ELF-1 (cell line): Measurements from ENCODE around the gene IQCE.

Source experiments
- DNase-seq: peaks from one replicate; pipeline ENCODE4 v3.0.0-alpha.2; 2016; ENCODE audit warnings: low read depth, low spot score

Gene IQCE

DNA sequence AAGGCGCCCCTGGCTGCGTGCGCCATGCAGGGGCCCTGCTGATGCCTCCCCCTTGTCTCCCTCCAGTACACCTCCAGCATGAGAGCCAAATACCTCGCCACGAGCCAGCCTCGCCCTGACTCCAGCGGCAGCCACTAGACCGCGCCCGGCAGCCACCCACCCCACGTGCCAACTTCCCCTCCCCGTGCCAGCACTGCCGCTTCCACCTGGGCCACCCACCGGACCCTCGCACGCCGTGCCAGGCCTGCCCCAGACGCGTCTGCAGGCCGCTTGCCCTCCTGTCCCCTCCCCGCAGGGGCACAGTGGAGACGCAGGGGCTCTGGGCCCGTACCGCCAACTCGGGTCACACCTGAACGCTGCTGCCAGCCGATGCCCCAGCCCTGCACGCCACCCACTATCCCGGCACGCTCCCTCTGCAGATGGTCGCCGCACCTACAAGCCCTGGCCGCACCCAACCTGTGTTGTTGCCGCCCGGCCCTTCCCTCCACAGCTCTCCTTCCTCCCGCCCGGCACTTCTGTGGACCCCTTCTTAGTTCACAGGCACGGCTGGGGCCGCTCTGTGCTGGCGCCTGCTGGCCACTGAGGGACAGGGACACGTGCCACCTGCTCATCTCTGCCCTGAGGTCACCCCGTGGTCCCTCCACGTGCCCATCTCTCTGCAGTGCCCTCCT, 103.0 kb downstream of the IQCE start:
- no peak for DNase-seq

DNA sequence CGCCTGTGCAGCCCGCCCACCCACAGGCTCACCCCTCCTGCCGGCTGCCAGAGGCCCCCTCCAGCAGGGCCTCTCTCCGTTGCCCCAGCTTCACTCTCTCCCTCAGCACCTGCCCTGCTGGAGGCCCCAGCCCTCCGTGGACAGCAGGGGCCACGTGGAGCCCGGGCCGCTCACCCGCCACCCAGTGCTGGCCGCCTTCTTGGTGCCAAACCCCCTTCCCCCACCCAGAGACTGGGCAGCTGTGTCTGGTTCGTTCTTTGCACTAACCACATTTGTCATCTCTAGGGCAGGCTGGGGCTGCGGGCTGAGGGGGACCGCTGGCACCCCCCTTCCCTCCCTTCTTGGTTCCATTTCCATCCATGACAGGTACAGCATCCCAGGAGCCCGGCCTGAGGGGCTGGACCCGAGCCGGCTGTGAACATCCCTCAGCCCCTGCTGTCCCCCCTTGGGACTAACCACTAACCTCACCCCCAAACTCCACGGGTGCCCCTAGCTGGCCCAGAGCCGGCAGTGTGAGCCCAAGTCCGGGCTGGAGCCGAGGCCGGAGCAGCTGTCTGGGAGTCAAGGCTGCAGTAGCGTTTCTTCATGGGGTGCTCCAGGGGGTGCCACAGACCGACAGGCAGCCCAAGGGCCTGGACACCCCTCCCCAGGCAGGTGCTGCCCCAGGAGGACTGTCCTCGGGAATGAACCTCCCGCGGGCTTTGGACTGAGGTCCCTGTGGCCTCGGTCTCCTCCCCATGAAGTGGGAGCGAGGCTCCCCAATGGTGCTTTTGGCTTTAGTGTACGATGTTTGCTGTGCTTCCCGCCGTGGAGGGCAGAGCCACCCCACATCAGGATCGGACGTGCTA, 103.7 kb downstream of the IQCE start:
- no peak for DNase-seq

DNA sequence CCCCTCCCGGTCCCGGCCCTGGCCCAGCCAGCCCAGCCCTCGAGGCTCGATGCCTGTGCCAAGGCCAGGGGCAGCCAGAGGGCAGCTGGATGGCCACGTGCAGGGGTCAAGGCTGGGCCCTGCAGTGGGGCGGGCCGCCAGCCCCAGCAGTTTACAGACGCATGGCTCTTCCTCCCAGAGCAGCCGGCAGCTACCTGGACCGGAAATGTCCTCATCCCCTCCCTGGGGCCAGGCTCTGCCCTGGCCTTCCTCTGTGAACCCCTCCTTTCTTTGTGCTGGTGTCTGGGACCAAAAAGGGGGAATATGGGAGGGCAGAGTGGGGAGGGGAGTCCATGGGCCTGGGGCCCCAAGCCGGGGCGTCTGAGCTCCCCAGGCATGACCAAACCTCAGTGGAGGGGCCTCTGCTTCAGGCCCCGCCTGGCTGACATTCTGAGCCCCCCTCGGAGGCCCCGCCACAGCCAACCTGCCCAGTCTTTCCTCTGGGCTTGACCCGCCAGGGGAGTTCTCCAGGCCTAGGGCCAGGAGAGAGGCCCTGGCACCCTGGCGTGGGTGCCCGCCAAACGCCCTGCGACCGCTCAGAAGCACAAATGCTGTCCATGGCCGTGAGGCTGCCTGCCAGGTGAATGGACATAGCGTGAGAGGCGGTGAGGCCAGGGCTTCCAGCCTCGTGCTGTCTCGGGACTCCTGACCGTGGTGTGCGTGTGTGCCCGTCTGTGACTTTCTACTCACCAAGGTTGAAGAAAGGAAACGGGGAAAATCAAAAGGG, 104.5 kb downstream of the IQCE start:
- DNase-seq: no peak

- DNase-seq: no peak
These were observed 105.2 kb downstream of the IQCE start for GRCh38 chr7:2663960-2664359.
